Measurements from ENCODE around the gene DAB2IP.

DAB2IP gene

GRCh38 chr9:121686930-121687541 is 35.6 kb downstream of the DAB2IP start:
- DNase-seq, result peak; percentile 27

- DNase-seq, result no peak
Measured at GRCh38 chr9:121688146-121688680, 36.8 kb downstream of the DAB2IP start.

- DNase-seq, result no peak
Measured at GRCh38 chr9:121688681-121689080, 37.2 kb downstream of the DAB2IP start.

GRCh38 chr9:121689461-121690157 is 38.2 kb downstream of the DAB2IP start:
- DNase-seq, result no peak

GRCh38 chr9:121690316-121690715 is 38.9 kb downstream of the DAB2IP start:
- no peak for DNase-seq

DNA sequence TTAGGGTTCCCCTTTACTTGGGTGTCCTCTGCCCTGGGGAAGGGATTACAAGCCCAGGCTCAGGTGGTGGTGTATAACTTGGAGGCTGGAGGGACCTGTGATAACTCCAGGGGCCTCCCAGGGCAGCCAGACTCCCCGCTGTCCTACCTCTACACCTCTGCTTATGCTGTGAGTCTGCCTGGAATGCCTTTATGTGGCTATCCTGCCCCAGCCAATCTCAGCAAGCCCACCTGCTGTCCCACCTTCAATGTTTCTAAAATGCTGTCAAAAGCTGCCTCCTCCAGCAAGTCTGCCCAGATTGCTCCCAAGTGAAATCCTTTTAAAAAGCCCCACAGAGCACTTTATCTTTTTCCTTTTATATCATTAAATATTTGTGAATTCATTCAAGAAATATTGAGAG is 39.3 kb downstream of the DAB2IP start:
- no peak for DNase-seq

- DNase-seq, result no peak
Measured at GRCh38 chr9:121691890-121692289, 40.5 kb downstream of the DAB2IP start.

GRCh38 chr9:121692606-121693387 is 41.4 kb downstream of the DAB2IP start:
- no peak for DNase-seq

GRCh38 chr9:121693388-121693670 is 41.9 kb downstream of the DAB2IP start:
- no peak for DNase-seq

DNA sequence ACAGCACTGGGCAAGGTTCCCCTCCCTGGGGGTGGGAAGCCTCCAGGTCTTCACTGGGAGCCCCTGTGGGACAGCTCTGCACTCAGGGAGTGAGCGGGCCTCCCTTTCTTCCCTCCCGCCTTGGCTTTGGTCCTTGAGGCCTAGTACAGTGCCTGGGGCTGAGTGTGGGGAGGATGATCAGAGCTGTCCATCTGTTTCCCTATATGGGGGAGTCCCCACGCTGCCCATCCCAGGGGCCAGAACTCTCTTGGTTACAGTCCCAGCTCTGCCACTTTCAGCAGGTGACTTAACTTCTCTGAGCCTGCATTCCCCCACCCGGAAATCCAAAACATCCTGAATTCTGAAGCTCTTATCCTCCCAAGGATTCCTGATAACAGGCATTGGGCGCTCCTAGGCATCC is 42.6 kb downstream of the DAB2IP start:
- no peak for DNase-seq

- DNase-seq, result no peak
Measured at GRCh38 chr9:121694600-121694999, 43.2 kb downstream of the DAB2IP start.

GRCh38 chr9:121696930-121697329 is 45.5 kb downstream of the DAB2IP start:
- no peak for DNase-seq

GRCh38 chr9:121698627-121699570 is 47.5 kb downstream of the DAB2IP start:
- DNase-seq, result peak; percentile 40

GRCh38 chr9:121699571-121700164 is 48.2 kb downstream of the DAB2IP start:
- no peak for DNase-seq

DNA sequence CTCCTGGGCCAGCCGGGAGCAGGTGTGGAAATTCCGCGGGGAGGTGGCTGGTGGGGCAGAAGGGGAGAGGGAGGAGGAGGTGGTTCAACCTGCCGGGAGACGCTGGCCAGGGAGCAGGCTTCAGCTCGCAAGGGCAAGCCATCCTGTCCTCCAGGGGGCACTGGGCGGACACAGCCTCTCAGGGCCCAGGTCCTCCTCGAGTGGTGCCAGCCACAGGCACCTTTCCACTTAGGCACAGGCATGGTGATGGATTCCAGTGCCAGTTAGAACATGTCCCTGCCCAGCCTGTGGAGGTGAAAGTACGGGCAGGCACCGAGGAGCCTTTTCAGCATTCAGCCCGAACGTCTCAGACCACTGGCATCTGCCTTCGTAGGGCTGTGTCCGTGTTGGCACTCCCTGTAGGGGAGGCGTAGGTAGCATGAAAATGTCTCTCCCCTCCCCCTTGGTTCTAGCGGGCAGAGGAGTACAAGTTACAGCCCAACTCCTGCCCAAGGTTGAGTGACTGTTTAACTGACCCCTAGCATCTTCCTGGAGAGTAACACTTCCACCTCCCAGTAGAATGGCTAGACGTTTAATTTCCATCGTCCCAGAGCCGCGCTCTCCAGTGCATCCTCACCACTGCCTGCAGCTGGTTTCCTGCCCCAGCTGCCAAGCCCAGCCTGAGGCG is 48.9 kb downstream of the DAB2IP start:
- DNase-seq, result no peak

DNA sequence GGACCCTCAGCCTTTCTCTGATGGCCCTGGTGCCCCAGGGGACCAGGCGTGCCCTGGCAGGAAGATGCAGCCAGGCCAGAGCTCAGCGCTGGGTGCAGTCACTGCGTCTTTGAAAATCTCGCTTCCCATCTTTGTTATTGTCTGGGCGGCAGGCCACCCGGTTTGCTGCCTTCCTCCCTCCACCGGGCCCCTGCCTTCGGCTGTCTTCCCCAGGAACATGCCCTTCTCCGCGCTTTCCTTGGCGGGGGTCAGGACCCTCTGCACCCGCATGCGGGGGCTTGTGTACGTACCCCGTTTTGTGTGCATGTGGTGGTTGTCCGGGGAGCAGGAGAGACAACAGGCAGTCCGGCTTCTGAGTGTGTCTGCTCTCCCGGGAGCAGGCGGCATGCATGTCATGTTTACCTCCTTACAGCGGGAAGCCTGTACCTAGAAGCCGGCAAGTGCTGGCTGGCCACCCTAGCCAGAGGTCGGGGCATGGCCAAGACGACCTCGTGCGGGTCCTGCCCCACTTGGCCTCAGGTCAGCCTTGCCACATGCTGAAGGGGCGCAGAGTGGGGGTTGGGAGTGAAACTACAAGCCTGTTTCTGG is 49.5 kb downstream of the DAB2IP start:
- DNase-seq, result no peak

- DNase-seq, result no peak
Measured at GRCh38 chr9:121701736-121702261, 50.4 kb downstream of the DAB2IP start.

DNA sequence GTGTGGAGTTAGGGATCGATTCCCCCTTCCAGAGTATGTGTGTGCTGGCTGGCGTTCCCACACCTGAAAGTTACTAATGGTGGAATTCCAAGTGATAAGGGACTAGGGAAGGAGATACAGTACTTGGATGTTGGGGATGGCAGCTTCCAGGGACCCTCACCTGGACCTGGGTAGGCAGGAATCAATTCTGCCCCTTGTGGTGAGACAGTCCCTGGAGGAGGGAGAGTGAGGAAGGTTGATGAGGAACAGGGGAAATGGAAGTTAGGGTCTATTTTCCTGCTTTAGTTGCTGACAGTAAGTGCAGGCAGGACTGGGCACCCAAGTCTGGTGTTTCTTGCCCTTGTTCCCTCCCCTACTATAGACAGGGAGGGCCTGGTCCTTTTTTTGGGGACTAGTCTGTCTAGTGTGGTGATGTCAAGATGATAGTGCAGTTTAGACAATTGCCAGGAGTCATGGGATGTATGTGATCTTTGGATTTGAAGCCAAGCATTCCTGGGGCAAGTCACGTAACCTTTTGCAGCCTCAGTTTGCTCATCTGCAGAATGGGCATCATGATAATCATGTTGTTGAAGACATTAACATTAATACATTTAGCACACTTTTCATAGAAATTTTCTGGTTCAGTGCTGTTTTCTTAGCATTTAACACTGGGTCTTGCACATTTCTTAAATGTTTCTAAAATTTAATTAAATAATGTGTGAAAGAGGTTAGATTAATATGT is 51.7 kb downstream of the DAB2IP start:
- no peak for DNase-seq

- DNase-seq, result no peak
Measured at GRCh38 chr9:121704281-121704680, 52.8 kb downstream of the DAB2IP start.

DNA sequence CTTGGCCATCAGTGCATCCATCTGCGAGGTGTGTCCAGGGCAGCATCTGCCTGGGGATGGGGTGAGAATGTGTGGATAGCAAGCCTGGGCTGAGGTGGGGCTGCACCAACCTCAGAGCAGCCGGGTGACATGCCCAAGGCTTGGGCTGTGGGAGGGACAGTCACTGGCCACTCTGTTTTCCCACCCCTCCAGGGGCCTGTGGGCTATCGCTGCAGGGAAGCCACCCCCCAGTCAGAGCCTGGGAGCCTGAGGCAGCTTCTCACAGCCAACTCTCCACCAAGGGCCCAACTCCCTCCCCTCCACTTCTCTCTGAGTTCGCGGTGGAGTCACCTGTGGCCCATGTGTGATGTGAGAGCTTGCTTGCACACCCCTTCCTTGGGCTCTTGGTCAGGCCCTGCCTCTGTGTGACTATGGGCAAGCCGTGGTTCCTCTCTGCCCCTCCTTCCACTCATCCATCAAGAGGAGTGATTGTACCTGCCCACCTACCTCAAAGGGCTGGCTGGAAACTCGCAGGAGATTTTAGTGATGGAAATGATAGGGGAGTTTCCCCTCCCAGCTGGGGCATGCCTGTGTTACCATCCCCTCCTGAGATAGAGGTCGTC is 54.8 kb downstream of the DAB2IP start:
- DNase-seq, result no peak
